Panc1 (cell line): ENCODE measurements around the gene RNF17. TPM values are rescaled to one million over a fixed set of nuclear protein-coding genes. Genes with fewer than 3 reads are reported as not detected.

Experiments
- ATAC-seq: fragments of 200-7000 bp; cut with Tn5 transposase; 2 replicates; pipeline ENCODE4 v1.9.1; 2020; ENCODE audit warnings: mild to moderate bottlenecking, moderate library complexity
- BruUV-seq: library from RNA; stranded (reverse); fragments of 400-500 nt; replicated peaks from 2 replicates; lab custom pipeline; 2021; lab: Mats Ljungman, UMichigan
- CTCF ChIA-PET: fragments of 300-600 bp; sonication (Branson Sonifier 250); formaldehyde crosslinking; loops from one replicate; lab custom pipeline; 2022; ENCODE audit warnings: antibody characterized with exemption; lab: Charles Lee
- POLR2A ChIA-PET: fragments of 300-600 bp; sonication (Branson Sonifier 250); formaldehyde crosslinking; loops from one replicate; lab custom pipeline; 2022; ENCODE audit warnings: antibody characterized with exemption; lab: Charles Lee
- DNase-seq: peaks from one replicate; pipeline ENCODE4 v3.0.0-alpha.2; 2010; ENCODE audit warnings: low read depth, low spot score
- H3K27ac ChIP-seq: 2 replicates; pipeline ENCODE4 v1.5.1; 2011; ENCODE audit warnings: mild to moderate bottlenecking, low read length, inconsistent platforms
- H3K27me3 ChIP-seq: fragments of 200-500 bp; sonication (Bioruptor generic); 2 replicates; pipeline ENCODE4 v1.6.0; 2014; ENCODE audit warnings: low read length, inconsistent platforms; ENCODE audit not compliant: control insufficient read depth, insufficient read depth
- H3K36me3 ChIP-seq: fragments of 200-500 bp; sonication (Bioruptor generic); 2 replicates; pipeline ENCODE4 v1.5.1; 2014; ENCODE audit warnings: inconsistent platforms, mild to moderate bottlenecking, low read length, moderate library complexity; ENCODE audit not compliant: control insufficient read depth, insufficient read depth
- H3K4me1 ChIP-seq: 2 replicates; pipeline ENCODE4 v1.5.1; 2011; ENCODE audit warnings: inconsistent platforms, mild to moderate bottlenecking, low read length, moderate library complexity; ENCODE audit not compliant: control insufficient read depth, insufficient read depth
- H3K4me3 ChIP-seq, 2 experiments: 2 replicates each; pipeline ENCODE4 v1.5.1; 2011 to 2012; ENCODE audit warnings: low read depth in 2 of 2, low read length in 2 of 2, mild to moderate bottlenecking in 2 of 2, inconsistent platforms in 1 of 2, moderate library complexity in 1 of 2
- H3K9me3 ChIP-seq: fragments of 200-500 bp; sonication (Bioruptor generic); 2 replicates; pipeline ENCODE4 v1.5.1; 2014; ENCODE audit warnings: low read depth, mild to moderate bottlenecking, inconsistent platforms, low read length, moderate library complexity; ENCODE audit not compliant: control insufficient read depth, insufficient read depth
- POLR2AphosphoS5 ChIP-seq: IDR thresholded peaks from 2 replicates; pipeline ENCODE4 v1.6.1; 2012; ENCODE audit warnings: mild to moderate bottlenecking, low read depth, low read length, moderate library complexity
- SIN3A ChIP-seq: IDR thresholded peaks from 2 replicates; pipeline ENCODE4 v1.6.1; 2012; ENCODE audit warnings: low read depth, mild to moderate bottlenecking, low read length, moderate library complexity, borderline replicate concordance; ENCODE audit not compliant: insufficient read depth
- TCF7L2 ChIP-seq: IDR thresholded peaks from 2 replicates; pipeline ENCODE4 v1.6.1; 2011; ENCODE audit warnings: mild to moderate bottlenecking, low read depth, low read length, inconsistent platforms
- in situ Hi-C: cut with HindIII; loops from 2 replicates; pipeline ENCODE4 v1.10.0; 2016; ENCODE audit warnings: low sequenced_read_pairs, low pct_unique_long_range_greater_than_20kb
- intact Hi-C: fragments of 100-400 bp; cut with micrococcal nuclease; formaldehyde crosslinking; loops from one replicate; pipeline ENCODE4 v1.10.0; 2022; ENCODE audit not compliant: unreplicated experiment
- total RNA-seq: library from RNA; stranded (reverse); gene quantifications from one replicate; pipeline ENCODE4 v1.2.1, GENCODE V29; 2021; ENCODE audit not compliant: unreplicated experiment
- TF ChIP-seq, protein P1 (sequence below), 2 experiments: IDR thresholded peaks; 2 replicates each; pipeline ENCODE4 v1.6.1; 2011 to 2012; ENCODE audit warnings: low read depth in 2 of 2, control low read depth in 1 of 2, low read length in 1 of 2, mild to moderate bottlenecking in 1 of 2, moderate library complexity in 1 of 2; ENCODE audit not compliant: insufficient read depth in 1 of 2
- TF ChIP-seq, protein P2 (sequence below): fragments of 450-650 bp; IDR thresholded peaks from 2 replicates; pipeline ENCODE4 v1.5.1; 2017; ENCODE audit warnings: mild to moderate bottlenecking

The RNF17 gene
- total RNA-seq, 1 experiment from 2014 or later: not detected

- Histone ChIP-seq H3K9me3 (no peaks in the 10 kb centered on the region), H3K4me1 (peaks cover 11% of the 10 kb centered on the region; the same call in 1 of the 2 replicates), H3K27ac (peak overlapping the region; percentile 73), H3K27me3 (no peaks in the 10 kb centered on the region), H3K36me3 (no peaks in the 10 kb centered on the region; the same call in 1 of the 2 replicates), H3K4me3 (peak overlapping the region; percentile 82)
- DNase-seq (no peak), ATAC-seq (peak; percentile 55)
- no peak for TF ChIP-seq SIN3A
- no peak for TF ChIP-seq POLR2AphosphoS5
- no peak for TF ChIP-seq TCF7L2
- in situ Hi-C loops (no loop called here), intact Hi-C loops (no loop called here)
- POLR2A ChIA-PET: interaction anchor here (0.7 kb wide), 1 partner anchor 389 kb away, joined by 5 read pairs; no protein-coding TSS in a partner anchor
- CTCF ChIA-PET: no interaction called here
- BruUV-seq: TSS peak; percentile 87
Measured at GRCh38 chr13:24922387-24922744, 158.4 kb downstream of the RNF17 start.

- intact Hi-C loops (no loop called here), in situ Hi-C loops (no loop called here)
- H3K36me3 ChIP-seq: no peaks in the 10 kb centered on the region; the same call in 1 of the 2 replicates
- TSS peak; percentile 100 for BruUV-seq
- TF ChIP-seq TCF7L2 (no peak), SIN3A (peak; percentile 77; the same call in 1 of the 2 replicates), POLR2AphosphoS5 (peak; percentile 81)
- H3K4me3 ChIP-seq: peak overlapping the region; percentile 82
- no peaks in the 10 kb centered on the region for H3K9me3 ChIP-seq
- peaks cover 11% of the 10 kb centered on the region; the same call in 1 of the 2 replicates for H3K4me1 ChIP-seq
- H3K27me3 ChIP-seq: no peaks in the 10 kb centered on the region
- ATAC-seq (peak; percentile 100), DNase-seq (peak; percentile 79)
- peak overlapping the region; percentile 96 for H3K27ac ChIP-seq
- CTCF ChIA-PET: no interaction called here
- POLR2A ChIA-PET: interaction anchor here (0.7 kb wide), 1 partner anchor 388 kb away, joined by 5 read pairs; no protein-coding TSS in a partner anchor
Measured at GRCh38 chr13:24922745-24923591, 159.0 kb downstream of the RNF17 start.

GRCh38 chr13:24925318-24926231 lies 161.6 kb downstream of the RNF17 start:
- ChIA-PET POLR2A (no interaction called here), CTCF (no interaction called here)
- intact Hi-C loops (no loop called here), in situ Hi-C loops (no loop called here)
- ATAC-seq (no peak), DNase-seq (no peak)
- Histone ChIP-seq H3K9me3 (no peaks in the 10 kb centered on the region), H3K4me1 (peaks cover 7% of the 10 kb centered on the region; the same call in 1 of the 2 replicates), H3K4me3 (no peak overlapping the region), H3K27ac (no peak overlapping the region), H3K27me3 (no peaks in the 10 kb centered on the region), H3K36me3 (no peaks in the 10 kb centered on the region; the same call in 1 of the 2 replicates)
- TF ChIP-seq TCF7L2 (no peak), POLR2AphosphoS5 (no peak), SIN3A (no peak)
- TF ChIP-seq, protein P1, sequence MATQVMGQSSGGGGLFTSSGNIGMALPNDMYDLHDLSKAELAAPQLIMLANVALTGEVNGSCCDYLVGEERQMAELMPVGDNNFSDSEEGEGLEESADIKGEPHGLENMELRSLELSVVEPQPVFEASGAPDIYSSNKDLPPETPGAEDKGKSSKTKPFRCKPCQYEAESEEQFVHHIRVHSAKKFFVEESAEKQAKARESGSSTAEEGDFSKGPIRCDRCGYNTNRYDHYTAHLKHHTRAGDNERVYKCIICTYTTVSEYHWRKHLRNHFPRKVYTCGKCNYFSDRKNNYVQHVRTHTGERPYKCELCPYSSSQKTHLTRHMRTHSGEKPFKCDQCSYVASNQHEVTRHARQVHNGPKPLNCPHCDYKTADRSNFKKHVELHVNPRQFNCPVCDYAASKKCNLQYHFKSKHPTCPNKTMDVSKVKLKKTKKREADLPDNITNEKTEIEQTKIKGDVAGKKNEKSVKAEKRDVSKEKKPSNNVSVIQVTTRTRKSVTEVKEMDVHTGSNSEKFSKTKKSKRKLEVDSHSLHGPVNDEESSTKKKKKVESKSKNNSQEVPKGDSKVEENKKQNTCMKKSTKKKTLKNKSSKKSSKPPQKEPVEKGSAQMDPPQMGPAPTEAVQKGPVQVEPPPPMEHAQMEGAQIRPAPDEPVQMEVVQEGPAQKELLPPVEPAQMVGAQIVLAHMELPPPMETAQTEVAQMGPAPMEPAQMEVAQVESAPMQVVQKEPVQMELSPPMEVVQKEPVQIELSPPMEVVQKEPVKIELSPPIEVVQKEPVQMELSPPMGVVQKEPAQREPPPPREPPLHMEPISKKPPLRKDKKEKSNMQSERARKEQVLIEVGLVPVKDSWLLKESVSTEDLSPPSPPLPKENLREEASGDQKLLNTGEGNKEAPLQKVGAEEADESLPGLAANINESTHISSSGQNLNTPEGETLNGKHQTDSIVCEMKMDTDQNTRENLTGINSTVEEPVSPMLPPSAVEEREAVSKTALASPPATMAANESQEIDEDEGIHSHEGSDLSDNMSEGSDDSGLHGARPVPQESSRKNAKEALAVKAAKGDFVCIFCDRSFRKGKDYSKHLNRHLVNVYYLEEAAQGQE (IDR thresholded peaks at IDR 0.05; ENCODE audit: insufficient read depth in 1 of 2, low read depth in 2 of 2, low read length in 1 of 2): no peak
- TF ChIP-seq, protein P2, sequence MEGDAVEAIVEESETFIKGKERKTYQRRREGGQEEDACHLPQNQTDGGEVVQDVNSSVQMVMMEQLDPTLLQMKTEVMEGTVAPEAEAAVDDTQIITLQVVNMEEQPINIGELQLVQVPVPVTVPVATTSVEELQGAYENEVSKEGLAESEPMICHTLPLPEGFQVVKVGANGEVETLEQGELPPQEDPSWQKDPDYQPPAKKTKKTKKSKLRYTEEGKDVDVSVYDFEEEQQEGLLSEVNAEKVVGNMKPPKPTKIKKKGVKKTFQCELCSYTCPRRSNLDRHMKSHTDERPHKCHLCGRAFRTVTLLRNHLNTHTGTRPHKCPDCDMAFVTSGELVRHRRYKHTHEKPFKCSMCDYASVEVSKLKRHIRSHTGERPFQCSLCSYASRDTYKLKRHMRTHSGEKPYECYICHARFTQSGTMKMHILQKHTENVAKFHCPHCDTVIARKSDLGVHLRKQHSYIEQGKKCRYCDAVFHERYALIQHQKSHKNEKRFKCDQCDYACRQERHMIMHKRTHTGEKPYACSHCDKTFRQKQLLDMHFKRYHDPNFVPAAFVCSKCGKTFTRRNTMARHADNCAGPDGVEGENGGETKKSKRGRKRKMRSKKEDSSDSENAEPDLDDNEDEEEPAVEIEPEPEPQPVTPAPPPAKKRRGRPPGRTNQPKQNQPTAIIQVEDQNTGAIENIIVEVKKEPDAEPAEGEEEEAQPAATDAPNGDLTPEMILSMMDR: no peak
- no TSS peak for BruUV-seq
